ENCODE results near the gene HSPB1.
"Not testable (repeated sequence)": the region's sequence is repeated elsewhere in the genome, so short reads cannot be mapped to it uniquely, and the experiment has no call there.

GRCh38 chr7:76271384-76271783 lies 31.1 kb upstream of the HSPB1 start:
- TF ChIP-seq CTCF, POLR2A (IDR thresholded peaks at IDR 0.05): not testable (repeated sequence)
